Measurements from ENCODE around the gene DNAAF2. TPM values are rescaled to one million over a fixed set of nuclear protein-coding genes. Genes with fewer than 3 reads are reported as not detected.

The DNAAF2 gene
- 12.6 and 12.9 TPM in 2 replicates for total RNA-seq

GRCh38 chr14:49634547-49635334, at the start of gene DNAAF2:
DNAAF2 (minus strand) TSS chr14:49635244; CDS start chr14:49635149, 95 bp downstream.

GRCh38 chr14:49620182-49621113, 14.6 kb downstream of the DNAAF2 start, which contains the start of the genes MGAT2 and RPL36AL:
MGAT2 (plus strand) TSS chr14:49620799; CDS start chr14:49621269, 470 bp downstream.
RPL36AL (minus strand) TSS chr14:49620626; CDS start chr14:49619104, 1,522 bp downstream.

GRCh38 chr14:49598485-49599300, 36.4 kb downstream of the DNAAF2 start, which contains the start of gene LRR1:
LRR1 (plus strand) TSS chr14:49598940; CDS start chr14:49599021, 81 bp downstream.

GRCh38 chr14:49585803-49586672, 49.0 kb downstream of the DNAAF2 start, which contains the start of gene RPS29:
RPS29 (minus strand) TSS chr14:49586380; CDS start chr14:49586346, 34 bp downstream.

Other genes starting within 250 kb of the DNAAF2 start
- 506 and 2,249 TPM in 2 replicates for gene RPS29, start 48.9 kb downstream of the DNAAF2 start, total RNA-seq
- gene LRR1, start 36.3 kb downstream of the DNAAF2 start, total RNA-seq: 8.6 and 10.6 TPM in 2 replicates
- 286 and 384 TPM in 2 replicates for gene RPL36AL, start 14.6 kb downstream of the DNAAF2 start, total RNA-seq
- 33.5 and 43.7 TPM in 2 replicates for gene MGAT2, start 14.4 kb downstream of the DNAAF2 start, total RNA-seq
- gene POLE2, start 53.0 kb upstream of the DNAAF2 start, total RNA-seq: 1.4 and 2.4 TPM in 2 replicates
- gene KLHDC1, start 57.9 kb upstream of the DNAAF2 start, total RNA-seq: 0.68 and 1.2 TPM in 2 replicates
- gene KLHDC2, start 132.9 kb upstream of the DNAAF2 start, total RNA-seq: 64.9 and 86.5 TPM in 2 replicates
- gene NEMF, start 217.5 kb upstream of the DNAAF2 start, total RNA-seq: 38.3 and 71.3 TPM in 2 replicates

All from nasal cavity respiratory epithelium epithelial cell of viscerocranial mucosa (primary cell).